Endodermal cell (in vitro differentiated cells): ENCODE data around the gene DCTN4. TPM values are rescaled to one million over a fixed set of nuclear protein-coding genes. Genes with fewer than 3 reads are reported as not detected.
"Not testable (repeated sequence)": the region's sequence is repeated elsewhere in the genome, so short reads cannot be mapped to it uniquely, and the experiment has no call there.

ENCODE experiments used
- DNase-seq: peaks from one replicate; pipeline ENCODE4 v3.0.0-alpha.2; 2017
- H3K27ac ChIP-seq: 2 replicates; pipeline ENCODE4 v1.5.1; 2013; ENCODE audit warnings: mild to moderate bottlenecking, low read depth, low read length, moderate library complexity
- H3K27me3 ChIP-seq: 2 replicates; pipeline ENCODE4 v1.6.1; 2013; ENCODE audit warnings: mild to moderate bottlenecking, low read length, moderate library complexity; ENCODE audit not compliant: insufficient read depth, control insufficient read depth, poor library complexity, severe bottlenecking
- H3K36me3 ChIP-seq: 2 replicates; pipeline ENCODE4 v1.7.0; 2013; ENCODE audit warnings: mild to moderate bottlenecking, low read length, moderate library complexity; ENCODE audit not compliant: control insufficient read depth, insufficient read depth
- H3K4me1 ChIP-seq: one replicate; pipeline ENCODE4 v1.7.0; 2013; ENCODE audit warnings: low read length; ENCODE audit not compliant: control insufficient read depth, insufficient read depth
- H3K4me3 ChIP-seq: 2 replicates; pipeline ENCODE4 v1.5.1; 2013; ENCODE audit warnings: mild to moderate bottlenecking, low read length, moderate library complexity
- H3K9ac ChIP-seq: 2 replicates; pipeline ENCODE4 v1.6.1; 2013; ENCODE audit warnings: mild to moderate bottlenecking, low read length, moderate library complexity; ENCODE audit not compliant: poor library complexity, severe bottlenecking; ENCODE audit errors: extremely low read depth
- H3K9me3 ChIP-seq: 2 replicates; pipeline ENCODE4 v1.6.1; 2013; ENCODE audit warnings: mild to moderate bottlenecking, low read length, moderate library complexity; ENCODE audit not compliant: control insufficient read depth
- H3K27ac Mint-ChIP-seq: 2 replicates; pipeline ENCODE4 v1.8.0; 2020; ENCODE audit warnings: mixed read lengths
- H3K27me3 Mint-ChIP-seq: 2 replicates; pipeline ENCODE4 v1.8.0; 2021; ENCODE audit warnings: mild to moderate bottlenecking, mixed read lengths; ENCODE audit not compliant: insufficient read depth
- H3K36me3 Mint-ChIP-seq: 2 replicates; pipeline ENCODE4 v1.8.0; 2020; ENCODE audit warnings: low read depth, mixed read lengths
- H3K4me1 Mint-ChIP-seq: 2 replicates; pipeline ENCODE4 v1.8.0; 2020; ENCODE audit warnings: mixed read lengths
- H3K4me3 Mint-ChIP-seq: 2 replicates; pipeline ENCODE4 v1.8.0; 2020; ENCODE audit warnings: mild to moderate bottlenecking, moderate library complexity, mixed read lengths
- H3K9me3 Mint-ChIP-seq: 2 replicates; pipeline ENCODE4 v1.8.0; 2020; ENCODE audit warnings: mild to moderate bottlenecking, mixed read lengths
- WGBS, 2 experiments: methylation state at CpG; one replicate each; pipeline versions ENCODE4 v1.1.5 to v1.1.7; 2013; ENCODE audit warnings: missing lambda C conversion rate in 2 of 2, mixed read lengths in 1 of 2; ENCODE audit not compliant: insufficient coverage in 1 of 2, insufficient read length in 1 of 2; 5-methylcytosine and 5-hydroxymethylcytosine counted together
- total RNA-seq, 2 donors: library from RNA; stranded (reverse); fragmentation: NEBNext Ultra II Directional in 1 of 2; extraction: Animal tissue kit (Norgen Biotek cat#: 25700) in 1 of 2; gene quantifications; 2 replicates in 1 of 2; 3 replicates in 1 of 2; pipeline ENCODE4 v1.2.1, GENCODE V29; 2021
- TF ChIP-seq, protein P1 (sequence below): fragments of 200-600 bp; sonication (generic); conservative IDR thresholded peaks from 2 replicates; pipeline ENCODE4 v1.5.0; 2021; ENCODE audit warnings: antibody characterized with exemption, mild to moderate bottlenecking

The DCTN4 gene
- total RNA-seq, 2 donors from 2014 or later = 51.5 to 64.3 TPM

GRCh38 chr5:150750469-150750868 is 8.3 kb downstream of the DCTN4 start:
- peaks cover 63% of the 10 kb centered on the region for H3K36me3 ChIP-seq
- H3K27me3 Mint-ChIP-seq = no peaks in the 10 kb centered on the region
- no peaks in the 10 kb centered on the region for H3K4me1 Mint-ChIP-seq
- no peak for DNase-seq
- peaks cover 7% of the 10 kb centered on the region for H3K9me3 ChIP-seq
- H3K27ac Mint-ChIP-seq = no peak overlapping the region
- H3K4me1 ChIP-seq = no peaks in the 10 kb centered on the region
- H3K9me3 Mint-ChIP-seq = peaks cover under 1% of the 10 kb centered on the region
- peaks cover 51% of the 10 kb centered on the region for H3K36me3 Mint-ChIP-seq
- no peak overlapping the region for H3K27ac ChIP-seq
- H3K9ac ChIP-seq = no peak overlapping the region
- TF ChIP-seq, protein P1, sequence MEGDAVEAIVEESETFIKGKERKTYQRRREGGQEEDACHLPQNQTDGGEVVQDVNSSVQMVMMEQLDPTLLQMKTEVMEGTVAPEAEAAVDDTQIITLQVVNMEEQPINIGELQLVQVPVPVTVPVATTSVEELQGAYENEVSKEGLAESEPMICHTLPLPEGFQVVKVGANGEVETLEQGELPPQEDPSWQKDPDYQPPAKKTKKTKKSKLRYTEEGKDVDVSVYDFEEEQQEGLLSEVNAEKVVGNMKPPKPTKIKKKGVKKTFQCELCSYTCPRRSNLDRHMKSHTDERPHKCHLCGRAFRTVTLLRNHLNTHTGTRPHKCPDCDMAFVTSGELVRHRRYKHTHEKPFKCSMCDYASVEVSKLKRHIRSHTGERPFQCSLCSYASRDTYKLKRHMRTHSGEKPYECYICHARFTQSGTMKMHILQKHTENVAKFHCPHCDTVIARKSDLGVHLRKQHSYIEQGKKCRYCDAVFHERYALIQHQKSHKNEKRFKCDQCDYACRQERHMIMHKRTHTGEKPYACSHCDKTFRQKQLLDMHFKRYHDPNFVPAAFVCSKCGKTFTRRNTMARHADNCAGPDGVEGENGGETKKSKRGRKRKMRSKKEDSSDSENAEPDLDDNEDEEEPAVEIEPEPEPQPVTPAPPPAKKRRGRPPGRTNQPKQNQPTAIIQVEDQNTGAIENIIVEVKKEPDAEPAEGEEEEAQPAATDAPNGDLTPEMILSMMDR = no peak
- WGBS, 2 experiments = 94 to 99% methylated on average over 1 to 2 of the region's 2 CpGs
- H3K4me3 ChIP-seq = no peak overlapping the region
- H3K4me3 Mint-ChIP-seq = no peak overlapping the region
- H3K27me3 ChIP-seq = no peaks in the 10 kb centered on the region

GRCh38 chr5:150743142-150743488 is 15.7 kb downstream of the DCTN4 start:
- DNase-seq, H3K27ac Mint-ChIP-seq, H3K27me3 Mint-ChIP-seq, H3K4me3 ChIP-seq, H3K27ac ChIP-seq, H3K4me1 Mint-ChIP-seq, H3K9ac ChIP-seq, H3K4me3 Mint-ChIP-seq, H3K27me3 ChIP-seq, H3K4me1 ChIP-seq: not testable (repeated sequence)
- H3K36me3 Mint-ChIP-seq = peaks cover 55% of the 10 kb centered on the region
- whole genome bisulfite sequencing, 2 experiments = 88 to 96% methylated on average over 5 to 9 of the region's 9 CpGs
- peaks cover 23% of the 10 kb centered on the region for H3K36me3 ChIP-seq
- peaks cover 26% of the 10 kb centered on the region for H3K9me3 Mint-ChIP-seq
- H3K9me3 ChIP-seq = peaks cover 11% of the 10 kb centered on the region

DNA sequence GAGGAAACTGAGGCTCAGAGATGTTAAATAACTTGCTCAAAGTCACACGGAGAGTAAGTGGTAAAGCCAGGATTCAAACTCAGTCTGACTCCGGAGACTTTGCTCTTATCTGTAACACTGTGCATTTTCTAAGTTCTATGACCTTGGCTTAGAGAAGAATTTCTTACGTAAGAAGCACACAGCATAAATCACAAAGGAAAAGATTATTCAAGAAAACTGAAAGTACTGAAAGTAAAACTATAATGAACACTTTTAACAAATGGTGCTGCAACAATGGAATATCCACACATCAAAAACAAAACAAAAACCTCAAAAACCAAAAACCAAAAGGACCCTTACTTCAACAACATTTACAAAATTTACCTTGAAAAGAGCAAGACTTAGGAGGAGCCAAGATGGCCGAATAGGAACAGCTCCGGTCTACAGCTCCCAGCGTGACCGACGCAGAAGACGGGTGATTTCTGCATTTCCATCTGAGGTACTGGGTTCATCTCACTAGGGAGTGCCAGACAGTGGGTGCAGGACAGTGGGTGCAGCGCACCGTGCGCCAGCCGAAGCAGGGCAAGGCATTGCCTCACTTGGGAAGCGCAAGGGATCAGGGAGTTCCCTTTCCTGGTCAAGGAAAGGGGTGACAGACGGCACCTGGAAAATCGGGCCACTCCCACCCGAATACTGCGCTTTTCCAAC is 16.2 kb downstream of the DCTN4 start:
- Histone ChIP-seq H3K9me3 (peaks cover 16% of the 10 kb centered on the region), H3K36me3 (peaks cover 27% of the 10 kb centered on the region)
- H3K27me3 Mint-ChIP-seq, H3K27ac ChIP-seq, H3K27me3 ChIP-seq, H3K4me1 Mint-ChIP-seq, H3K9ac ChIP-seq, H3K4me3 ChIP-seq, H3K4me1 ChIP-seq, H3K27ac Mint-ChIP-seq, H3K4me3 Mint-ChIP-seq, DNase-seq: not testable (repeated sequence)
- 94 to 96% methylated on average over 7 to 14 of the region's 18 CpGs for WGBS, 2 experiments
- peaks cover 59% of the 10 kb centered on the region for H3K36me3 Mint-ChIP-seq
- H3K9me3 Mint-ChIP-seq = peaks cover 26% of the 10 kb centered on the region

DNA sequence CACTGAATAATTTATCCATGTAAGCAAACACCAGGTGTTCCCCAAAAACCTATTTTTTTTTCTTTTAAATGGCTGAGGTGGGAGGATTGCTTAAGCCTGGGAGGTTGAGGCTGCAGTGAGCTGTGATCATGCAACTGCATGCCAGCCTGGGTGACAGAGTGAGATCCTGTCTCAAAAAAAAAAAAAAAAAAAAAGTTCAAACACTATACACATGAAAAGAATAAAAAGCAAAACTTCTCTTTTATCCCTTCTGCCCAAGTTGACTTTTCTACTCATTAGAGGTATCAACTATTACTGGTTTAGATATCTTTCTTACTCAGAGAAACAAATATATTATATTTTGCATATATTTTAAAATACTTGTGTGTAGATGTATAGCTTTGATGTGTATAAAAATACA is 17.8 kb downstream of the DCTN4 start:
- TF ChIP-seq, protein P1 = no peak
- Mint-ChIP-seq H3K4me1 (peaks cover 10% of the 10 kb centered on the region), H3K36me3 (peaks cover 75% of the 10 kb centered on the region)

More for the DNA sequence above, 17.8 kb downstream of the DCTN4 start:
- no peaks in the 10 kb centered on the region for H3K27me3 Mint-ChIP-seq
- H3K4me3 Mint-ChIP-seq = no peak overlapping the region
- H3K9me3 Mint-ChIP-seq = peaks cover 39% of the 10 kb centered on the region
- H3K9ac ChIP-seq = no peak overlapping the region
- H3K4me3 ChIP-seq = no peak overlapping the region
- H3K9me3 ChIP-seq = peaks cover 31% of the 10 kb centered on the region
- H3K27me3 ChIP-seq = no peaks in the 10 kb centered on the region
- no peak overlapping the region for H3K27ac ChIP-seq
- H3K27ac Mint-ChIP-seq = no peak overlapping the region
- H3K4me1 ChIP-seq = no peaks in the 10 kb centered on the region
- peaks cover 34% of the 10 kb centered on the region for H3K36me3 ChIP-seq
- DNase-seq = no peak
